ENCODE measurements around the gene AIG1.
A peak's percentile ranks its signal among the peaks of the same experiment; 100 is the strongest.
"Not testable (repeated sequence)": the region's sequence is repeated elsewhere in the genome, so short reads cannot be mapped to it uniquely, and the experiment has no call there.

Gene AIG1, protein sequence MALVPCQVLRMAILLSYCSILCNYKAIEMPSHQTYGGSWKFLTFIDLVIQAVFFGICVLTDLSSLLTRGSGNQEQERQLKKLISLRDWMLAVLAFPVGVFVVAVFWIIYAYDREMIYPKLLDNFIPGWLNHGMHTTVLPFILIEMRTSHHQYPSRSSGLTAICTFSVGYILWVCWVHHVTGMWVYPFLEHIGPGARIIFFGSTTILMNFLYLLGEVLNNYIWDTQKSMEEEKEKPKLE

DNA sequence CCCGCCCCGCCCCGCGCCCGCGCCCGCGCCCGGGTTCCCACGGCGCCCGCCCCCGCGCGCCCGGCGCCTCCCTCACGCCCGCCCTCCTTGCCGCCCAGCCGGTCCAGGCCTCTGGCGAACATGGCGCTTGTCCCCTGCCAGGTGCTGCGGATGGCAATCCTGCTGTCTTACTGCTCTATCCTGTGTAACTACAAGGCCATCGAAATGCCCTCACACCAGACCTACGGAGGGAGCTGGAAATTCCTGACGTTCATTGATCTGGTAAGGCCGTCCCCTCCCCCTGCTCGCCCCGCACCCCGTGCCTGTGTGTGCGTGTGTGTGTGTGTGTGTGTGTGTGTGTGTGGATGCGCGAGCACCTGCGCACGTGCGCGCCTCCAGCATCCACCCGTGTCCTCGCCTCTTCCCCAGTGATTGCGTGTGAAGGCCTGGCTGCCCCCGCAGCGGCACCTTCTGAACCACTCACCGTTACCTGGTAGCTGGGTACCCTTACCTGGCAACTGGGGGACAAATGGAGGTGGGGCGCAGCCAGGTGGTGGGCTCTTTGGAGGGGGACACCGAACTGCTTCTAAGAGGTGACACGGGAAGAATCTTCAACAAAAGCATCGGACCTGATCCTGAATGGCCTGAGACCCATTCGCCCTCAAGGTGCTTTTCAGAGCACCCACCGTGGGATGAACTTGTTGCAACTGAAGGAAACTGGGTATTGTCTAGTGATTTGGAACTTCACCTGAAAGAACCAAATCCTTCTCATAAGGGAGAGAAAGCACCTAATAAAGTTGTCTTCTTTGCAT lies at the start of gene AIG1:
TSS of gene AIG1 (plus strand) at position 84 of the 791 bp plus-strand sequence. CDS start at position 121, 37 bp downstream.
- peak; percentile 76 for DNase-seq (ENCODE audit: low spot score)

DNA sequence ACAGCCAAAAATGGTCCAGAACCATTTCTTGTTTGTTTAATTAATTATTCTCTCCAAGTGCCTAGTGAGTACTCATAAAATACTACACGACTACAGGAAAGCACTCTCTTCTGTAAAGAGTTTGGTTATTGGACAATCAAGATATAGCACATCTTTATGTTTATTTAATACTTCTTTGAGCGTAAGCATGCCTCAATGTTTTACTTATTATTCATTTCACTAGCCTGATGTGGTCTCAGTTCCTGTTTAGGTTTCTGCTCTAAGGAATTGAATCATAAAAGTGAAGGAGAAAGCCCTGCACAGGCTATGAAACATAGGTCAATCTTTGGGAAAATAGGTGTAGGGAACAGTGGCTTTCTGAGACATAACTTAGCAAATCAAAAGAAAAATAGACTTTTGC lies 45.9 kb upstream of the AIG1 start:
- DNase-seq (ENCODE audit: low spot score) = no peak

DNA sequence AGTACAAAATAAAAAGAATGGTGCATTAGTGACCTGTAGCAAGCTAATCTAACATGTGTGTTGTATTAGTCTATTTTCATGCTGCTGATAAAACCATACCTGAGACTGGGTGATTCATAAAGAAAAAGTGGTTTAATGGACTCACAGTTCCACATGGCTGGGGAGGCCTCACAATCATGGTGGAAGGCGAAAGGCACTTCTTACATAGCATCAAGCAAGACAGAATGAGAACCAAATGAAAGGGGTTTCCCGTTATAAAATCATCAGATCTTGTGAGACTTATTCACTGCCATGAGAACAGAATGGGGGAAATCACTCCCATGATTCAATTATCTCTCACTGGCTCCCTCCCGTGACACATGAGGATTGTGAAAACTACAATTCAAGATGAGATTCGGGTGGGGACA lies 45.4 kb upstream of the AIG1 start:
- no peak for DNase-seq (ENCODE audit: low spot score)

DNA sequence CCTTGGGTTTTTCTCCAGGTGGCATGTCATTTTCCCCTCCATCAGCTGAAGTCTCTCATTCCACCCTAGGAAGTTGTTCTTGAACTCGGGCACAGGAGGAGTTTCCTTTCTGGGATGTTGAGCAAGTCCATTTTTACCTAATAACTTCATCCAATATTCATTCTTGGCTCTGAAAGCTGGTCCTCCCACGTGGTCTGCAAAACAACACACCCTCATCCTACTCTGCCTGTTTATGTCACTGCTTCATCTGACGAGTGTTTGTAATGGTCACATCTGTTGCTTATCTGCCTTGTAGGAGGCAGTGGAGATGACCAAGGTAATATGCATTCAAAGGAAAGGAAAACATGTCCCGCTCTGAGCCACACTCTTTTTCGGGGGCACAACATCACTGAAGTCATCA lies 41.7 kb upstream of the AIG1 start:
- DNase-seq (ENCODE audit: low spot score) = no peak

DNA sequence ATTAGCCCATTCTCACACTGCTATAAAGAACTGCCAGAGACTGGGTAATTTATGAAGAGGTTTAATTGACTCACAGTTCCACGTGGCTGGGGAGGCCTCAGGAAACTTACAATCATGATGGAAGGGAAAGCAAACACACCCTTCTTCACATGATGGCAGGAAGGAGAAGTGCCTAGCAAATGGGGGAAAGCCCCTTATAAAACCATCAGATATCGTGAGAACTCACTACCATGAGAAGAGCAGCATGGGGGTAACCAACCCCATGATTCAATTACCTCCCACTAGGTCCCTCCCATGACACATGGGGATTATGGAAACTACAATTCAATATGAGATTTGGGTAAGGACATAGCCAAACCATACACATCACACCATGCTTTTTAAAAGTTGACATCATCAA lies 39.8 kb upstream of the AIG1 start:
- not testable (repeated sequence) for DNase-seq (ENCODE audit: low spot score)

DNA sequence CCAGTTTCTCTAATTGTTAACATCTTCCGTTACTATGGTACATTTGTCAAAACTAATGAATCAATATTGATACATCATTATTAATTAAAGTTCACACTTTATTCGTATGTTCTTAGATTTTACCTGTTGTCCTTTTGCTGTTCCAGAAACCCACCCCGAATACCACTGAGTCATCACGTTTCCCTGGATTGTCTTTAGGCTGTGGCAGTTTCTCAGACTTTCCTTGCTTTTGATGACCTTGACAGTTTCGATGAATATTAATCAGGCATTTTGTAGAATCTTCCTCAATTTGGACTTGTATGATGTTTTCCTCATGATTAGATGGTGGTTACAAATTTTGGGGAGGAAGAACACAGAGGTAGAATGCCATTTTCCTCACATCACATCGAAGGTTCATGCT lies 39.1 kb upstream of the AIG1 start:
- no peak for DNase-seq (ENCODE audit: low spot score)

DNA sequence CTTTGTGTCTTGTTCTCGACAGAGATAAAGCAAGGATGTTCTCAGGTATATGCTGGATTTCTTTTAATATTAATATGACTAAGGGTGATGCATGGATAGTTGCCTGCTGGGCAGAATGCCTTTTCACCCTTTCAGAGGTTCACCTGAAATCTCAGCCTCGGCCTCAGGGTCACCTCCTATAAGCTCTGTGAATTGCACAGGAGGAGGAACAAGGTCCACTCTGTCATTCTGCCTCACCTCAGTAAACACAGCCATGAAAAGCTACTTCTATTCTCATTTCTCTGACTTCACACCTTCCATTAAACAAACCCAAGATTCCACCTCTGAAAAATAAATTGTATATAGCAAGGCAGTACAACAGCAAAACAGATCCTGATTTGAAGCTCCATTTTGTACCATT lies 38.1 kb upstream of the AIG1 start:
- no peak for DNase-seq (ENCODE audit: low spot score)

DNA sequence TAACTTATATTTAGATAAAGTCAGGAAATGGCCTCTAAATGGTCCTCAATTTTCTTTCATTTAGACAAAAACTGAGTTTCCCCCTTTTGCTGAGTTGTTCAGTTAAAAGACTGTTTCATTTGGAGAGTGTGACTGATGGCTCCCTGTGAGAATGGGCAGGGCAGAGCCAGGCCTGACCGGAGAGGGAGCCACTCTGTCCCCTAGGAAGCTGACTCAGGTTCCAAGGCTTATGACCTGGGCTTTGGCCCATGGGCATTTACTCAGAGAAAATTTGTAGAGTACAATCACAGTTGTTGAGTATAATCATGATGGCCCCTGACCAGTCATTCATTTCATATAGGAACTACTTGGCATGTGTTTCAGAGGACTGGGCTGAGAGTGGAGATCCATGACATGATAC lies 37.0 kb upstream of the AIG1 start:
- no peak for DNase-seq (ENCODE audit: low spot score)

DNA sequence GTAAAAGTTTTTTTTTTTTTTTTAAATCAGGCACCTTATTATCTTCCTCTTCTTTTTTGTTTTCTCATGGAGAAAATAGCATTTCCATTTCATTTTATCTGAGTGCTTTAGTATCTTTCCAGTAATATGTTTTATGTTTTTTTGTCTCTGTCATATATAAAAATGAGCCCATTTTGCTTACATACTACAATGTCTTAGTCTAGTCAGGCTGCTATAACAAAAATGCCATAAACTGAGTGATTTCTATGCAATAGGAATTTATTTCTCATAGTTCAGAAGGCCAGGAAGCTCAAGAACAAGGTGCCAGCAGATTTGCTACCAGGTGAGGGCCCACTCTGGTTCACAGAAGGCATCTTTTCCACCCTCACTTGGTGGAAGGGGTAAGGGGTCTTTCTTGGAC lies 35.7 kb upstream of the AIG1 start:
- no peak for DNase-seq (ENCODE audit: low spot score)

DNA sequence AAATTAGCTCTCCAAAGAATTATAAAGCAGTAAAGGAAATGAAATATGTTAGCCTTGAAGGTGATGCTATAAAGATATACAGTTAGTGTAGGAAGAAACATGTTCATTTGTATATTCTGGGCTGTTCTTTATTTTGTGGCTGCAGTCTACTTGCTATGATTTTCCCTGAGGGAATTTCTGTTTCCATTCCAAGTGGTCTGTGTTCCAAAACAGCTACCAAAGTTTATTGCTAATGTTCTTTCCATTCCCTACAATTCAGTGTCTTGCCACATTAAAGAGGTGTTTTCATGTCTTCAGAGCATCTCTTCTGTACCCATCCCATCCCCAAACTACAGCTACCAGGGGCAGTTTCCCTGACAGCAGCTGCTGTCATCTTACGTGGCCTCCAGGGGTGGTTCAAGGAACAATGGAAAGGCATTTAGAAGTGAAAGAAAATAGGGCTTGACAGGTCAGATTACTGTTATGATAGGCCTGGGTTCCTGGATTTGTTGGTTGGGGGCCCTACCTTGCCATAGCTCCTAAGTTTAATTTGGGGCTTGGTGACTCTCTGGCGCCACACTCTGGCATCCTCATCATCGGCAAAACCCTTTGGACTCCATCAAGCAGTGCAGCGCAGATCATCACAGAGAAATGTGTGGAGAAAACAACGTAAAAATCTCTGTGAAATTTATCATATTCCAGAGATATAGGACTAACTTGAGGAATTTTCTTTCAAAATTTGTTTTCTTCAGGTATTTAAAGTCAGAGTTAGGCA lies 33.8 kb upstream of the AIG1 start:
- no peak for DNase-seq (ENCODE audit: low spot score)

DNA sequence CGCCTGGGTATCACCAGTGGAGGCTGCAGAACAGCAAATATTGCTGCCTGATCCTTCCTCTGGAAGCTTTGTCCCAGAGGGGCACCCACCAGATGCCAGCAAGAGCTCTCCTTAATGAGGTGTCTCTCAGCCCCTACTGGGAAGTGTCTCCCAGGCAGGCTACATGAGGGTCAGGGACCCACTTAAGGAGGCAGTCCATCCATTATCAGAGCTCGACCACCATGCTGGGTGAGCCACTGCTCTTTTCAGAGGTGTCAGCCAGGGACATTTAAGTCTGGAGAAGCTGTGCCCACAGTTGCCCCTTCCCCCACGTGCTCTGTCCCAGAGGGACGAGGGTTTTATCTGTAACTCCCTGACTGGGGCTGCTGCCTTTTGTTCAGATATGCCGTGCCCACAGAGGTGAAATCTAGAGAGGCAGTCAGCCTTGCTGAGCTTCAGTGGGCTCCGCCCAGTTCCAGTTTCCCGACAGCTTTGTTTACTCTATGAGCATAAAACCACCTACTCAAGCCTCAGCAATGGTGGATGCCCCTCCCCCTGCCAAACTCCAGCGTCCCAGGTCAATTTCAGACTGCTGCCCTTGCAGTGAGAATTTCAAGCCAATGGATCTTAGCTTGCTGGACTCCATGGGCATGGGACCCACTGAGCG lies 25.9 kb upstream of the AIG1 start:
- no peak for DNase-seq (ENCODE audit: low spot score)

DNA sequence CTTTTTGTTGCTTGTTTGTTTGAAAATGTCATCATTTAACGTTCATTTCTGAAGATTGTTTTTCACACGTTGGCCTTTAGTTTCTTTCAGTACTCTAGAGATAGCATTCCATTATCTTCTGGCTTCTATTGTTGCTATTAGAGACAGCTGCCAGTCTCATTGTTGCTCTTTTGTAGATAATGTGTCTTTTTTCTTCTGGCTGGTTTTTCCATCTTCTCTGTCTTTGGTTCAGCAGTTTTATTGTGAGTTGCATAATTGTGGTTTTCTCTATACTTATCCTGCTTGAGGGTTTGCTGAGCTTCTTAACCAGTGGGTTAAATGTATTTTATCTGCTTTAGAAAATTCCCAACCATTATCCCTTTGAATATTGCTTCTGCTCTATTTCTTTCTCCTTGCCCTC lies 23.2 kb upstream of the AIG1 start:
- no peak for DNase-seq (ENCODE audit: low spot score)

DNA sequence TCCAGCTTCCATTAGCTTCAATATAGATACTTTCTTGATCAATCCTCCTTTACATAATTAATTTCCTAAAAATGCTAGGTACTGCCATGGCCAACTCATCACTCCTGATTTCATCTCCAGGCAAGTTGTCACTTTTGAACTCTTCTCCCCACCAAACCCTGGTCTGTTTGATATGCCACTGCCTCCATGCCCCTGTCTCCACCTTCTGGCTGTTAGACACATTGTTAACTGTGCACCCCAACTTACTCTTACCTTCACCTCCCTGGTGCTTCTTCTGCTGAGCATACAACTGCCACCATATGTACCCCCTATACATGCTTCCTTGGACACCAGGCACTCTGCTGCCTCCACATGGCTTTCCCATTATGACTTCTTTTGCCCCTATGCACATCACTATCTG lies 21.9 kb upstream of the AIG1 start:
- DNase-seq (ENCODE audit: low spot score) = no peak

DNA sequence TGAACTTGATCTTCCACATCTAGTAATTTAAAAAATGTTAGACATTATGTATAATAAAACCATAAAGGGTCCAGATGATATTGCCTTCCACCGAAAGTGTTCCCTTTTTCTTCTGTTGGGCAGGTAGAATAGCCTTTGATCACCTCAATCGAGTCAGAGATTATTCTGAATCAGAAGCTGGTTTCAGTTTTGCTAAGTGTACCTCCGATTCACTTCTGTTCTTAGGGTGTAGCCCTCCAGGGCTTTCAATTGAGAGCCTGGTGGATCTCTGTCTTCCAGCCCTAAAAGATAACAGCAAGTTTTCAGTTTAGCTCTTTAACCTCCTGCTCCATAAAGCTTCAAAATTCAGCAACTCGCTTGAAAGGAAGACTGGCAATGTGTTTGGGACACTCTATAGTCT lies 21.1 kb upstream of the AIG1 start:
- no peak for DNase-seq (ENCODE audit: low spot score)

DNA sequence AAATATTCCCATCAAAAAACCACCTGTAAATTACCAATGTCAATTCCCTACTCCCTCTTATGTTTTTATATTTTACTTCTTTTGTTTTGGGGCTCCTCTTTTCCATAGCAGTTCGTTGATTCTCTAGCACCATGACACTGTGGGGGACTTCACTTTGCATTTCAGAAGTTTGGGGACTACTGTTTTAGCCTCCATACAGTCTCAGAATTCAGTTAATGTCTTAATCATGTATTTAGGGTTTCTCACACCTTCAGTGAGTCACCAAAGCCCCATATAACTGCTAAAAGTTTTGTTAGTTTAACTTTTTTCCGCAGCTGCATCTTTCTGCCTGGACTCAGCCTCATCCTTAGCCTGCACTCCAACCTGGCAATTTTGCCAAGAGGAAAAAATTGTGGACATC lies 20.7 kb upstream of the AIG1 start:
- DNase-seq (ENCODE audit: low spot score) = no peak

DNA sequence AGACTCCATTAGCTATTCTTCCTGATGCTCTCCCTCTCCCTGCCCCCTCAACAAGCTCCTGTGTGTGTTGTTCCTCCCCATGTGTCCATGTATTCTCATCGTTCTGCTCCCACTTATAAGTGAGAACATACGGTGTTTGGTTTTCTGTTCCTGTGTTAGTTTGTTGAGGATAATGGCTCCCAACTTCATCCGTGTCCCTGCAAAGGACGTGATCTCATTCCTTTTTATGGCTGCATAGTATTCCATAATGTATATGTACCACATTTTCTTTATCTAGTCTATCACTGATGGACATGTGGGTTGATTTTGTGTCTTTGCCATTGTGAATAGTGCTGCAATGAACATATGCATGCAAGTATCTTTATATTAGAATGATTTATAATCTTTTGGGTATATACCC lies 16.3 kb upstream of the AIG1 start:
- DNase-seq (ENCODE audit: low spot score) = not testable (repeated sequence)

DNA sequence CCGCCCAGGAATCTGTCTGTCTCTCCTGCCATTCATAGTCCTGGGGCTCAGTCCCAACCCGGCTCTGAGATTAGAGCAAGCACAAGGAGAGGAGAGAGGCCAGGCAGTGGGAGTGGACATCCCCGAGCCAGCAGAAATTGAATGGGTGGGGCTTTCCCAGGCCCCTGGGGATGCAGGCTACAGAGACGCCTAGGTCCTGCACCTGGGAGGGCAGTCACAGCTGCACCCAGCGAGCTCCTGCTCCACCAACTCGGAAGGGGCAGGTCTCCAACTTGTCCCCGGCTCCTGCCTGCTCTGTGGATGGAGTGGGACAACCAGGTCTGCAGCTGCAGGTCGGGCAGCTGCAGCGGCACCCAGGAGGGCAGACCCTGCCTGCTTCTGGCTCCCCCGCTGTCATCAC lies 11.1 kb upstream of the AIG1 start:
- no peak for DNase-seq (ENCODE audit: low spot score)

DNA sequence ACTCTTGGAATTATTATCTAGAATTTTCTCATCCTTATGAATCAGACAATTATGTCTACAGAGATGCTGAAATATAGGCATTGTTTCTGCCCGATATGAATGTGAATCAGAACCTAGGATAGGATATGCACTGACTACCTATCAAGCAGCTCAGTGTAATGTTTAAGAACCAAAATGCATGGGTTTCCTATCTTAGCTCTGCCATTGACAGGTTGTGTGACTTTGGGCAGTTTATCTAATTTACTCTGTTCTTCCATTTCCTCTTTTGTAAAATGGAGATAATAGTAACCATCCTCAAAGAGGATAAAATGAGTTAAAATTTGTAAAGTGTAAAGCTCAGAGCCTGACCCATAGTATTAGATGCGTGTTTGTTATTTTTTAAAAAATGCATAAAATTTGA lies 10.2 kb upstream of the AIG1 start:
- DNase-seq (ENCODE audit: low spot score) = no peak

DNA sequence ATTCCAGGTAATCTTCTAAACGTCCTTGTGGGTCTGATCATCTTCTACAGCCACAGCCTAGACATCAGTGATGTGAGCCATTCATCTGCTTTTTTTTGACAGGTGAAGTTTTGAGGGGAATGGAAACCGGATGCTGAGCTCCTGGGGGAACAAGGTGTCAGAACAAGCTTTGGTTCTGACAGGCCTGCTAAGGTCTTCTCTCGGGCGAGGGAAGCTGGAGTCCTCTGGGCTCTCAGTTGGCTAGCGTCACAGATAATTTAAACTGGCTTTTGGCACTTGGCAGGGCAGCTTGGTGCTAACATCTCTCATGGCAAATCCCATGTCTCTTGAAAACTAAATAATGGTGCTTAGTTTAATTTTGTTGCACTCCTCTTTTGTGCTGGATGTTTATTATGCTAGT lies 8.4 kb upstream of the AIG1 start:
- DNase-seq (ENCODE audit: low spot score) = no peak

DNA sequence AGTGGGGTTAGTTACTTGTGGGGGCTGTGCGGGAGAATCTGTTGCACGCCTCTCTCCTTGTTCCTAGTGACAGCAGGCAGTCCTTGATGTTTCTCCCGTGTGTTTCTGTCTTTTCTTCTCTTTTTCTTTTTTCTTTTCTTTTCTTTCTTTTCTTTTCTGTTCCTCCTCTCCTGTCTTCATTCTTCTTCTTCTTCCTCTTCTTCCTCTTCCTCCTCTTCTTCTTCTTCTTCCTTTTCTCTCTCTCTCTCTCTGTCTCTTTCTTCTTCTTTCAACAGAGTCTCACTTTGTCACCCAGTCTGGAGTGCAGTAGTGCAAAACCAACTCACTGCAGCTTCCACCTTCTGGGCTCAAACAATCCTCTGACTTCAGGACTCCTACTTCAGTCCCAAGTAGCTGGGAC lies 6.8 kb upstream of the AIG1 start:
- DNase-seq (ENCODE audit: low spot score) = no peak

DNA sequence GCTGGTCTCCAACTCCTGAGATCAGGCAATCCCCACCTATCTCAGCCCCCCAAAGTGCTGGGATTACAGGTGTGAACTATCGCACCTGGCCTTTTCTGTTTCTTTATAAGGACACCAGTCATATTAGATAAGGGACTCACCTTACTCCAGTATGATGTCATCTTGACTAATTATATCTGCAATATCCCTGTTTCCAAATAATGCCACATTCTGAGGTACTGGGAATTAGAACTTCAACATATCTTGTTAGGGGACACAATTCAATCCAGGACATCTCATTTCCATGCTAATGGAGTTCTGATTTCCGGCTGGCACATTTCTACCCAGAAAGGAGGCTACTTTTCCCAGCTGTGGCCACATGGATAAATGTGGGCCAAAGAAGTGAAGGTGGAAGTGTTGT lies 6.4 kb upstream of the AIG1 start:
- DNase-seq (ENCODE audit: low spot score) = no peak

DNA sequence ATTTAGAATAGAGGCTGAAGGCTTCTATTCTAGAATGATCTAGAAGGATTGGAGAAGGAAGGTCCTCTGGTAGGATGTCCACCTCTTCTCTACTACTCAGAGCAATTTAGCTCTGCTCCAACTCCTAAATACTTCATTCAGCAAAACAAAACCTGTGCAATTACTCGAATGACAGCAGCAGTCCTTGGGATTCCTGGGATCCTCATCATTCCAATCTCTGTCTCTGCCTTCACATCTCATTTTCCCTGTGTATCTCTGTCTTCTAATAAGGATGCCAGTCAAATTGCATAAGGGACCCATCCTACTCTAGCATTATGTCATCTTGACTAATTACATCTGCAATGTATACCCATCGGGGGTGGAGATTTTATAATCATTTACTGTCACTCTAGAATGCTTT lies 5.5 kb upstream of the AIG1 start:
- no peak for DNase-seq (ENCODE audit: low spot score)

DNA sequence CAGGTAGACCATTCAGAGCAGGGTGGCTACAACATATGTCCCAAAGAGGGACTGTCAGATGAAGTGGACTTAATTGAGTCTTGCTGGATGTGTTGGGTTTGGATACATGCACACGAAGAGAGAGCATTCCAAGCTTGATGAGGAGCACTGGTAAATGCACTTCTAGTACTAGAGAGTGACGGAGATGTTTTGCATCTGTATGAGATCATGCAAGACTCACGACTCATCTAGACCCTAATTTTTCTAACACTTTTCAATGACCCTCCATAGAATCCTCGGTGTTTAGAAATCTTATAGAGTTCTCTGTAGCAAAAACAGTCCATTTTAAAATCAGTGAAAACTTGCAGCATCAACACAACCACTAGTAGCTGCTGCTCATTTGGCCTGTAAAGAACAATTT lies 4.8 kb upstream of the AIG1 start:
- no peak for DNase-seq (ENCODE audit: low spot score)
